Mesendoderm (in vitro differentiated cells): ENCODE data around the gene ZBTB26.

Source experiments
- DNase-seq: peaks from one replicate; pipeline ENCODE4 v3.0.0; 2013
- H2AK5ac ChIP-seq: 2 replicates; pipeline ENCODE4 v1.6.1; 2013; ENCODE audit warnings: low read length, inconsistent platforms
- H2BK120ac ChIP-seq: 2 replicates; pipeline ENCODE4 v1.6.1; 2013; ENCODE audit warnings: low read depth, mild to moderate bottlenecking, low read length, moderate library complexity, mixed read lengths
- H2BK15ac ChIP-seq: replicated peaks from 2 replicates; pipeline ENCODE4 v1.6.1; 2013; ENCODE audit warnings: low read depth, mild to moderate bottlenecking, moderate library complexity
- H2BK5ac ChIP-seq: 2 replicates; pipeline ENCODE4 v1.6.1; 2013; ENCODE audit warnings: low read length, inconsistent platforms
- H3K18ac ChIP-seq: 2 replicates; pipeline ENCODE4 v1.6.1; 2013; ENCODE audit warnings: mild to moderate bottlenecking, low read length, mixed read lengths
- H3K23ac ChIP-seq: one replicate; pipeline ENCODE4 v1.6.1; 2013; ENCODE audit warnings: low read length
- H3K27ac ChIP-seq: 2 replicates; pipeline ENCODE4 v1.5.1; 2013; ENCODE audit warnings: low read depth, mild to moderate bottlenecking, inconsistent platforms, low read length, moderate library complexity
- H3K27me3 ChIP-seq: 2 replicates; pipeline ENCODE4 v1.6.1; 2013; ENCODE audit warnings: low read length, control low read depth, mild to moderate bottlenecking, inconsistent platforms; ENCODE audit not compliant: insufficient read depth, poor library complexity
- H3K36me3 ChIP-seq: 2 replicates; pipeline ENCODE4 v1.6.1; 2013; ENCODE audit warnings: low read length, inconsistent platforms; ENCODE audit not compliant: control insufficient read depth, insufficient read depth
- H3K4ac ChIP-seq: one replicate; pipeline ENCODE4 v1.6.1; 2013; ENCODE audit warnings: low read depth, mild to moderate bottlenecking, low read length, moderate library complexity
- H3K4me1 ChIP-seq: 2 replicates; pipeline ENCODE4 v1.6.1; 2013; ENCODE audit warnings: low read depth, low read length, inconsistent platforms; ENCODE audit not compliant: control insufficient read depth
- H3K4me2 ChIP-seq: 2 replicates; pipeline ENCODE4 v1.6.1; 2013; ENCODE audit warnings: low read length
- H3K4me3 ChIP-seq: 2 replicates; pipeline ENCODE4 v1.5.1; 2013; ENCODE audit warnings: mild to moderate bottlenecking, low read length
- H3K56ac ChIP-seq: one replicate; pipeline ENCODE4 v1.6.1; 2013; ENCODE audit warnings: low read length
- H3K79me1 ChIP-seq: 2 replicates; pipeline ENCODE4 v1.6.1; 2013; ENCODE audit warnings: low read length, inconsistent platforms
- H3K79me2 ChIP-seq: 2 replicates; pipeline ENCODE4 v1.6.1; 2013; ENCODE audit warnings: mild to moderate bottlenecking, low read length; ENCODE audit not compliant: control insufficient read depth, insufficient read depth
- H3K9ac ChIP-seq: 2 replicates; pipeline ENCODE4 v1.6.1; 2013; ENCODE audit warnings: low read length, inconsistent platforms
- H4K5ac ChIP-seq: one replicate; pipeline ENCODE4 v1.6.1; 2013; ENCODE audit warnings: low read length
- H4K8ac ChIP-seq: one replicate; pipeline ENCODE4 v1.6.1; 2013; ENCODE audit warnings: low read depth, mild to moderate bottlenecking, control low read depth, low read length, moderate library complexity
- WGBS: extraction: QIAGEN DNeasy Blood & Tissue Kit; methylation state at CpG from one replicate; pipeline ENCODE4 v1.1.7; 2013; ENCODE audit warnings: low lambda C conversion rate, missing lambda C conversion rate; ENCODE audit not compliant: insufficient coverage; ENCODE audit errors: extremely low coverage; 5-methylcytosine and 5-hydroxymethylcytosine counted together

Gene ZBTB26

DNA sequence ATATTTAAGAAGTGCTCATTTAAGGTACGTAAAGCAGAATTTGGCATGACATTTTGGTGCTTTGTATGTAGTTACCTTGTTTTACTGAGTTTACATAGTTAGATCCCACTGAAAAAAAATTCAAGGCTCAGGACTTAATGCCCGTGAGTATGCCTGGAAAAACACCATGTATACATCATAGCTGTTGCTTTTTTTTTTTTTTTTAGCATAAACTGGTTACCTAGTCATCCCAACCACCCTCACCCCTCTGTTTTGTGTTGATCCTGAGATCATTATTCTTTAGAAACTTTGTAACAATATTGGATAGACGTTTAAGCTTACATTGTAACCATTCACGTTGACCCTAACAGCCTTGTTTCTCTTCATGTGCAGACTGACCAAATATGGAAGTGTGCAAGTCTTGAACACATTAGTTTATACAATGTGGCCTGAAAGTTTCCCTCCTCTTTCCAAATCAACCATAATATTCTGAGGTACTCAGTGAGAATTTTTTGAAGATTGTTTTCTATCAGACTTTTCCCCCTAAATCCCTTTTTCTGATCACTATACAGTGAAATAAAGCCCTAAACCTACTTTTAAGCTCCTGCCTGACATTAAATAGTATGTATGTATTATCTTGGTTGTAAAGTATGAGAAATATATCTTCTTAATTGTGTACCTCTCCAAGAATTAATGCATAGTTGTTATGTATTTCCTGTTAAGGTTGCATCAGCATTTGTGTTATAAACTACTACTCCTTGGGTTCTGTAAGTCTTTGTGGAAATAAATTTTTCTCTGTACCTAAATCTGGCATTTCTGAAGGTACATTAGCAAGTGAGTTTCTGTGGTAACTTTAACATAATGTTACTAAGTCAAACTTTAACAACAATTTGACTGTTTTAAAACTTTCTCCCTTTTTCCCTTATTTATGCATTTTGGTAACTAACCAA lies 13.9 kb upstream of the ZBTB26 start:
- Histone ChIP-seq H4K8ac (no peak overlapping the region), H3K4me1 (no peaks in the 10 kb centered on the region), H3K56ac (no peak overlapping the region), H3K9ac (no peak overlapping the region), H4K5ac (no peak overlapping the region), H3K27me3 (no peaks in the 10 kb centered on the region), H3K23ac (no peak overlapping the region), H2AK5ac (no peak overlapping the region), H2BK120ac (no peak overlapping the region), H3K4ac (no peak overlapping the region), H3K18ac (no peak overlapping the region), H3K79me1 (peaks cover 2% of the 10 kb centered on the region), H3K27ac (no peak overlapping the region), H3K36me3 (no peaks in the 10 kb centered on the region), H2BK5ac (no peak overlapping the region), H3K4me3 (no peak overlapping the region), H3K79me2 (peaks cover 50% of the 10 kb centered on the region), H3K4me2 (no peak overlapping the region), H2BK15ac (no peak overlapping the region)
- DNase-seq: no peak
- WGBS: no CpG with 5 or more reads among the region's 4 CpGs

DNA sequence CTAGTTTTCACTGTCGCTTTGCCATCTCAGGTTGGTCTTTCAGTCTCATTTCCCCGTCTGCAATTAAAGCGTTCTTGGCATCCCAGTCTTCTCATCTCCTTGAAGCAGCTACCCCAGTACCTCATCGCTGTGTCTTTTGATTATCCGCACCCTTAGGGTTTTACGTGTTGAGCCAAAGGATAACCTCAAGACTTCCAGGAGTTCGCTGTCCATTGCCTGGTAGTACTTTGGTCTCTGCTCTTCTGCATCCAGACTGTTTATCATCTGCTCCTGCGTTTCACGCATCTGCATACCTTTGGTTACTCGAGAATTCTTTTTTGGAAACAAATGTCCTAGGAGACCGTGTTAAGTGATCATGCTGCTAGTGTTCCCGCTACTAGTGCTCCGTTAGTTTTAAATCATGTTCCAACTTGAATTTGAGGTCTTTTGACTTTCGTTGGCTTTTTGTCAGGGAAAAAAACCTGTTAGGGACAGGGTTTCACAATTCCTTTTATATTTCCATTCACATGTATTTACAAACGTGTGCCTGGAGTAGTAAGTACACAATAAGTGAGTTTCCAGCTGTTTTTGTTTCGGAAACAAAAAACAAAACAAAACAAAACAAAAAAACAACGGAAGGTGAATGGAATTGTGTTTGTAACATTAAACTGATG lies 10.4 kb upstream of the ZBTB26 start:
- H3K79me2 ChIP-seq: peaks cover 36% of the 10 kb centered on the region
- peak overlapping the region; percentile 89 for H3K56ac ChIP-seq
- no peak overlapping the region for H2BK5ac ChIP-seq
- no peak overlapping the region for H2AK5ac ChIP-seq
- peak overlapping the region; percentile 87 for H3K9ac ChIP-seq
- no peak overlapping the region for H3K4ac ChIP-seq
- no peak overlapping the region for H2BK120ac ChIP-seq
- no CpG with 5 or more reads among the region's 17 CpGs for WGBS
- H3K79me1 ChIP-seq: no peaks in the 10 kb centered on the region
- peak overlapping the region; percentile 82 for H3K4me2 ChIP-seq
- no peaks in the 10 kb centered on the region for H3K36me3 ChIP-seq
- peak overlapping the region; percentile 86 for H3K27ac ChIP-seq
- peak; percentile 67 for DNase-seq
- H4K5ac ChIP-seq: no peak overlapping the region
- no peaks in the 10 kb centered on the region for H3K27me3 ChIP-seq
- H4K8ac ChIP-seq: no peak overlapping the region
- no peak overlapping the region for H3K23ac ChIP-seq
- no peaks in the 10 kb centered on the region for H3K4me1 ChIP-seq
- H2BK15ac ChIP-seq: no peak overlapping the region
- peak overlapping the region; percentile 69 for H3K4me3 ChIP-seq
- H3K18ac ChIP-seq: peak overlapping the region; percentile 62

DNA sequence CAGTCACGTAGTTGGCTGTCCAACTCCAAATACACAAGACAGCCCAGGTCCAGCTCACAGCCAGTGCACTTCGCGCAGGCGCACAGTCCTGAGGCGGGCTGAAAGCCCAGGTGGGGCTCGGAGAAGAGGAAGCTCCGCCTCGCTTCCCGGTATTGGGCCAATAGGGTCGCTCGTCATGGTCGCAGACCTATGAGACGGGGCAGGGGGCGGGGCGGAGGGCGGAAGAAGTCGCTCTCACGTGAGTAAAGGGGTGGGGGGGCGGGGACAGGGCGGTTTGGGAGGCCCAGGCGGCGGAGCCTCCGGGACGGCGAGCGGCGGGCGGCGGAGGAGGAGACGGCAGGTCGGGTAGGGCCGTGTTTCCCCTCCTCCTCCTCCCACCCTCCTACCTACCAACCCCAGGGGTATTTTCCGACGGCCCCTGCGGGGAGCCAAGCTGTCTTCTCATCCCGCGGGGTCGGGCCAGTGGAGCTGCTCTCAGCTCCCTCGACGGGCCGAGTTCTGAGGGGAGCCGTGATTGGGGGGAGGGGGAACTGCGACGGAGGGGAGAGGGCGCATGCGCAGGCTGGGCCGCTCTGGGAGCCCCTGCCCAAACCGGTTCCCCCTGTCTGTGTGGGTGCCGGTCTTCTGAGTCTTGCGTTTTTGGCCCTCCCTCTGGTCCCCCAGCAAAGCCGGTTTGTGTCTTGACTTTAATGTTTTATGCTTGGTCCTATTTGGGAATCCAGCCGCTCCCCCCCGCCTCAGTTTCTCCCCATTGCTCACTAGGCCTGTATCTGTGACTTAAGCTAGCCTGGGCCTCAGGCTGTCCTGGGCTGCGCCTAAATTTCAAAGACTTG lies 9.7 kb upstream of the ZBTB26 start, which contains the start of gene RABGAP1:
Gene RABGAP1 (plus strand): TSS at position 272 of the 833 bp plus-strand sequence. CDS start 16,040 bp downstream, outside the sequence.
- Histone ChIP-seq H3K4me1 (no peaks in the 10 kb centered on the region), H3K79me2 (peaks cover 37% of the 10 kb centered on the region), H3K23ac (peak within 1 kb of the TSS; percentile 83), H3K36me3 (peaks cover 1% of the 10 kb centered on the region), H4K8ac (peak within 1 kb of the TSS; percentile 86), H2AK5ac (no peak within 1 kb of the TSS), H3K4ac (no peak within 1 kb of the TSS), H2BK120ac (no peak within 1 kb of the TSS), H3K18ac (peak within 1 kb of the TSS; percentile 85), H2BK15ac (no peak within 1 kb of the TSS), H4K5ac (no peak within 1 kb of the TSS), H3K4me3 (peak within 1 kb of the TSS; percentile 69), H3K4me2 (peak within 1 kb of the TSS; percentile 82), H3K9ac (peak within 1 kb of the TSS; percentile 87), H3K27ac (peak within 1 kb of the TSS; percentile 86), H3K56ac (peak within 1 kb of the TSS; percentile 89), H3K27me3 (no peaks in the 10 kb centered on the region), H3K79me1 (peaks cover 4% of the 10 kb centered on the region), H2BK5ac (no peak within 1 kb of the TSS)
- no CpG with 5 or more reads among the region's 54 CpGs for WGBS
- peak; percentile 99 for DNase-seq

DNA sequence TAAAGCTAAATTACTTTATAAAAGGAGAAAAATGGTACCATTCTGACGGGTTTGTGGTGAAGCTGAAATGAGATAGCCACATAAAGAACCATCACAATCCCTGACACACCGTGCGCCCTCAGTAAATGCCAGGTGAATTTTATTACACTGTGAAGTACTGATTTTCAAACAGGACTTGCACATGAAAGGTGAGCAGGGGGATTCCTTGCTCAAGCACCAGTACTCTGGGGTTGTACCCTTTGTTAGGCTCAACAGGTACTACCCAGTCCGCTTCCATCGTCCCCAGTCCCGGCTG lies 9.1 kb upstream of the ZBTB26 start:
- H3K27me3 ChIP-seq: no peaks in the 10 kb centered on the region
- H3K4me1 ChIP-seq: no peaks in the 10 kb centered on the region
- WGBS: no CpG with 5 or more reads among the region's 6 CpGs
- no peak overlapping the region for H3K4ac ChIP-seq
- no peak overlapping the region for H3K27ac ChIP-seq
- peaks cover 4% of the 10 kb centered on the region for H3K79me1 ChIP-seq
- H3K23ac ChIP-seq: no peak overlapping the region
- H3K79me2 ChIP-seq: peaks cover 36% of the 10 kb centered on the region
- DNase-seq: no peak
- no peak overlapping the region for H2BK15ac ChIP-seq
- H3K18ac ChIP-seq: no peak overlapping the region
- peaks cover 1% of the 10 kb centered on the region for H3K36me3 ChIP-seq
- H3K4me2 ChIP-seq: peak overlapping the region; percentile 11
- H3K4me3 ChIP-seq: no peak overlapping the region
- peak overlapping the region; percentile 81 for H4K8ac ChIP-seq
- H2AK5ac ChIP-seq: no peak overlapping the region
- no peak overlapping the region for H2BK120ac ChIP-seq
- H3K9ac ChIP-seq: peak overlapping the region; percentile 48
- peak overlapping the region; percentile 72 for H3K56ac ChIP-seq
- no peak overlapping the region for H2BK5ac ChIP-seq
- H4K5ac ChIP-seq: no peak overlapping the region

DNA sequence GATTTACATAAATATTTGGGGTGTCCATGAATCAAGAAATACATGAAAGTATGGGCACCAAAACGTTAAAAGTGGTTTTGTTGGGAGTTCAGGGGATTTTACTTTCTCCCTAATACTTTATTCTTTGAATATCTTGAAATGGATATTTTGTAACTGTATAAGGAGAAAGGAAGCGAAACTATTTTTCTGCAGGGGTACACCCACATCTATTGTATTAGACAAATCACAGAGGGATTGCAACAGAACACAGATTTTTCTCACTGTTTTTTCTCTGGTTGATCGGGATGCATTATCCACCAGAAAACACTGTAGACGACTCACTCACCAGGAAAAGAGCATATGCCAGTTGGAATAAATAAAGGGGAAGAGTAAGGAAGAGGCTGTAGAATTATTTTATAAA lies 8.3 kb upstream of the ZBTB26 start:
- peaks cover 31% of the 10 kb centered on the region for H3K79me2 ChIP-seq
- H2BK15ac ChIP-seq: no peak overlapping the region
- no peak overlapping the region for H3K18ac ChIP-seq
- peaks cover 4% of the 10 kb centered on the region for H3K79me1 ChIP-seq
- no peak overlapping the region for H3K4me3 ChIP-seq
- no peak overlapping the region for H2BK5ac ChIP-seq
- no peak overlapping the region for H3K23ac ChIP-seq
- H3K4me2 ChIP-seq: no peak overlapping the region
- no peak overlapping the region for H3K27ac ChIP-seq
- H3K36me3 ChIP-seq: peaks cover 1% of the 10 kb centered on the region
- WGBS: no CpG with 5 or more reads among the region's 4 CpGs
- no peak overlapping the region for H3K56ac ChIP-seq
- no peaks in the 10 kb centered on the region for H3K27me3 ChIP-seq
- H2AK5ac ChIP-seq: no peak overlapping the region
- no peak overlapping the region for H4K5ac ChIP-seq
- no peak overlapping the region for H3K4ac ChIP-seq
- no peaks in the 10 kb centered on the region for H3K4me1 ChIP-seq
- no peak overlapping the region for H2BK120ac ChIP-seq
- H4K8ac ChIP-seq: no peak overlapping the region
- H3K9ac ChIP-seq: no peak overlapping the region
- no peak for DNase-seq
